ENCODE results near the gene ANKRD60. TPM values are rescaled to one million over a fixed set of nuclear protein-coding genes. Genes with fewer than 3 reads are reported as not detected.

ANKRD60 gene
- total and polyA plus RNA-seq, 7 experiments from 2014 or later = not detected

GRCh38 chr20:58175425-58175824, 53.0 kb downstream of the ANKRD60 start:
- POLR2A ChIA-PET = interaction anchor here (0.9 kb wide), 1 partner anchor 783 kb away, joined by 3 read pairs; no protein-coding TSS in a partner anchor
- intact Hi-C loops (cut with micrococcal nuclease) = loop anchor here in 1 of 2 donors (10.0 kb wide), 1 partner anchor 661 kb away; no protein-coding TSS in a partner anchor
- Histone ChIP-seq H3K36me3 (ENCODE audit: control insufficient read depth in 2 of 3, insufficient read depth in 3 of 3, low read length in 3 of 3) (no peaks in the 10 kb centered on the region), H3K4me3 (ENCODE audit: low read length) (no peak overlapping the region), H3K4me1 (ENCODE audit: control insufficient read depth in 2 of 2, insufficient read depth in 2 of 2, low read length in 2 of 2) (peaks cover 3 to 14% of the 10 kb centered on the region in 2 donors), H3K9me3 (ENCODE audit: control insufficient read depth in 2 of 3, low read length in 3 of 3) (no peaks in the 10 kb centered on the region), H3K27me3 (ENCODE audit: control insufficient read depth in 2 of 2, insufficient read depth in 2 of 2, low read length in 2 of 2) (no peaks in the 10 kb centered on the region), H3K27ac (ENCODE audit: low read depth, low read length) (no peak overlapping the region)
- H3K27me3 Mint-ChIP-seq = peaks cover 0 to 19% (median 5%) of the 10 kb centered on the region in 5 donors
- ATAC-seq (no peak), DNase-seq (no peak)
- CTCF ChIA-PET = no interaction called here
- no peak overlapping the region for H3K27ac Mint-ChIP-seq
- H3K4me3 Mint-ChIP-seq = peak overlapping the region in 1 of 10 donors; percentile 40
- H3K4me1 Mint-ChIP-seq = peaks cover 4 to 37% (median 24%) of the 10 kb centered on the region in 7 donors
- H3K36me3 Mint-ChIP-seq = no peaks in the 10 kb centered on the region
- peaks cover 0 to 2% (median 0%) of the 10 kb centered on the region in 11 donors for H3K9me3 Mint-ChIP-seq

- Mint-ChIP-seq H3K36me3 (no peaks in the 10 kb centered on the region), H3K4me1 (peaks cover 4 to 37% (median 24%) of the 10 kb centered on the region in 7 donors), H3K4me3 (peak overlapping the region in 4 of 10 donors; percentile 14 to 51 (median 44)), H3K27me3 (peaks cover 0 to 19% (median 5%) of the 10 kb centered on the region in 5 donors), H3K27ac (peak overlapping the region in 2 of 9 donors; percentile 21 to 92), H3K9me3 (peaks cover 0 to 2% (median 0%) of the 10 kb centered on the region in 11 donors)
- peaks cover 3 to 12% of the 10 kb centered on the region in 2 donors for H3K4me1 ChIP-seq (ENCODE audit: control insufficient read depth in 2 of 2, insufficient read depth in 2 of 2, low read length in 2 of 2)
- no peak for ATAC-seq
- no peaks in the 10 kb centered on the region for H3K9me3 ChIP-seq (ENCODE audit: control insufficient read depth in 2 of 3, low read length in 3 of 3)
- no peaks in the 10 kb centered on the region for H3K36me3 ChIP-seq (ENCODE audit: control insufficient read depth in 2 of 3, insufficient read depth in 3 of 3, low read length in 3 of 3)
- DNase-seq = no peak
- H3K4me3 ChIP-seq (ENCODE audit: low read length) = no peak overlapping the region
- ChIA-PET CTCF (no interaction called here), POLR2A (interaction anchor here (0.9 kb wide), 1 partner anchor 783 kb away, joined by 3 read pairs; no protein-coding TSS in a partner anchor)
- H3K27ac ChIP-seq (ENCODE audit: low read depth, low read length) = no peak overlapping the region
- intact Hi-C loops (cut with micrococcal nuclease) = loop anchor here in 1 of 2 donors (10.0 kb wide), 1 partner anchor 660 kb away; no protein-coding TSS in a partner anchor
- H3K27me3 ChIP-seq (ENCODE audit: control insufficient read depth in 2 of 2, insufficient read depth in 2 of 2, low read length in 2 of 2) = no peaks in the 10 kb centered on the region
These were observed 53.7 kb downstream of the ANKRD60 start for GRCh38 chr20:58174708-58175280.

- H3K36me3 Mint-ChIP-seq = no peaks in the 10 kb centered on the region
- Histone ChIP-seq H3K36me3 (ENCODE audit: control insufficient read depth in 2 of 3, insufficient read depth in 3 of 3, low read length in 3 of 3) (no peaks in the 10 kb centered on the region), H3K27ac (ENCODE audit: low read depth, low read length) (no peak overlapping the region), H3K4me1 (ENCODE audit: control insufficient read depth in 2 of 2, insufficient read depth in 2 of 2, low read length in 2 of 2) (peaks cover under 1 to 10% of the 10 kb centered on the region in 2 donors), H3K9me3 (ENCODE audit: control insufficient read depth in 2 of 3, low read length in 3 of 3) (no peaks in the 10 kb centered on the region), H3K4me3 (ENCODE audit: low read length) (no peak overlapping the region), H3K27me3 (ENCODE audit: control insufficient read depth in 2 of 2, insufficient read depth in 2 of 2, low read length in 2 of 2) (no peaks in the 10 kb centered on the region)
- DNase-seq = no peak
- H3K4me1 Mint-ChIP-seq = peaks cover 2 to 33% (median 24%) of the 10 kb centered on the region in 7 donors
- ChIA-PET CTCF (interaction anchor here (0.6 kb wide), 1 partner anchor 796 kb away, joined by 3 read pairs; no protein-coding TSS in a partner anchor), POLR2A (interaction anchor here (0.6 kb wide), 1 partner anchor 214 kb away, joined by 3 read pairs; no protein-coding TSS in a partner anchor)
- peak overlapping the region in 3 of 9 donors; percentile 21 to 92 (median 48) for H3K27ac Mint-ChIP-seq
- H3K4me3 Mint-ChIP-seq = peak overlapping the region in 6 of 10 donors; percentile 6 to 51 (median 24)
- ATAC-seq = no peak
- peaks cover 0 to 2% (median 0%) of the 10 kb centered on the region in 11 donors for H3K9me3 Mint-ChIP-seq
- intact Hi-C loops (cut with micrococcal nuclease) = loop anchor here in 1 of 2 donors (10.0 kb wide), 1 partner anchor 659 kb away; no protein-coding TSS in a partner anchor
- H3K27me3 Mint-ChIP-seq = peaks cover 0 to 15% (median 5%) of the 10 kb centered on the region in 5 donors
These were observed 54.3 kb downstream of the ANKRD60 start for GRCh38 chr20:58173930-58174707.

- H3K4me1 ChIP-seq (ENCODE audit: control insufficient read depth in 2 of 2, insufficient read depth in 2 of 2, low read length in 2 of 2) = peaks cover 0 to 10% of the 10 kb centered on the region in 2 donors
- H3K9me3 ChIP-seq (ENCODE audit: control insufficient read depth in 2 of 3, low read length in 3 of 3) = no peaks in the 10 kb centered on the region
- no peaks in the 10 kb centered on the region for H3K9me3 Mint-ChIP-seq
- intact Hi-C loops (cut with micrococcal nuclease) = loop anchor here in 1 of 2 donors (10.0 kb wide), 1 partner anchor 658 kb away; no protein-coding TSS in a partner anchor
- H3K36me3 Mint-ChIP-seq = no peaks in the 10 kb centered on the region
- H3K36me3 ChIP-seq (ENCODE audit: control insufficient read depth in 2 of 3, insufficient read depth in 3 of 3, low read length in 3 of 3) = no peaks in the 10 kb centered on the region
- no peak overlapping the region for H3K4me3 Mint-ChIP-seq
- no peak overlapping the region for H3K27ac ChIP-seq (ENCODE audit: low read depth, low read length)
- no peak overlapping the region for H3K27ac Mint-ChIP-seq
- peaks cover 0 to 10% (median 0%) of the 10 kb centered on the region in 5 donors for H3K27me3 Mint-ChIP-seq
- H3K4me1 Mint-ChIP-seq = peaks cover 0 to 26% (median 24%) of the 10 kb centered on the region in 7 donors
- no peak overlapping the region for H3K4me3 ChIP-seq (ENCODE audit: low read length)
- no peaks in the 10 kb centered on the region for H3K27me3 ChIP-seq (ENCODE audit: control insufficient read depth in 2 of 2, insufficient read depth in 2 of 2, low read length in 2 of 2)
- ChIA-PET CTCF (interaction anchor here (0.6 kb wide), 1 partner anchor 795 kb away, joined by 3 read pairs; no protein-coding TSS in a partner anchor), POLR2A (interaction anchor here (0.6 kb wide), 1 partner anchor 213 kb away, joined by 3 read pairs; no protein-coding TSS in a partner anchor)
- ATAC-seq (no peak), DNase-seq (no peak)
These were observed 55.4 kb downstream of the ANKRD60 start for GRCh38 chr20:58173091-58173490.

- Histone ChIP-seq H3K4me1 (ENCODE audit: control insufficient read depth in 2 of 2, insufficient read depth in 2 of 2, low read length in 2 of 2) (peaks cover 0 to 10% of the 10 kb centered on the region in 2 donors), H3K4me3 (ENCODE audit: low read length) (no peak overlapping the region), H3K36me3 (ENCODE audit: control insufficient read depth in 2 of 3, insufficient read depth in 3 of 3, low read length in 3 of 3) (no peaks in the 10 kb centered on the region), H3K27me3 (ENCODE audit: control insufficient read depth in 2 of 2, insufficient read depth in 2 of 2, low read length in 2 of 2) (no peaks in the 10 kb centered on the region), H3K27ac (ENCODE audit: low read depth, low read length) (no peak overlapping the region), H3K9me3 (ENCODE audit: control insufficient read depth in 2 of 3, low read length in 3 of 3) (no peaks in the 10 kb centered on the region)
- CTCF ChIA-PET = no interaction called here
- Mint-ChIP-seq H3K27me3 (peaks cover 0 to 10% (median 0%) of the 10 kb centered on the region in 5 donors), H3K36me3 (no peaks in the 10 kb centered on the region), H3K9me3 (no peaks in the 10 kb centered on the region), H3K27ac (peak overlapping the region in 2 of 9 donors; percentile 0 to 60), H3K4me1 (peaks cover 0 to 26% (median 24%) of the 10 kb centered on the region in 7 donors), H3K4me3 (no peak overlapping the region)
- POLR2A ChIA-PET = no interaction called here
- DNase-seq (peak in 2 of 9 donors; percentile 1 to 12), ATAC-seq (no peak)
- intact Hi-C loops (cut with micrococcal nuclease) = loop anchor here in 1 of 2 donors (10.0 kb wide), 1 partner anchor 657 kb away; no protein-coding TSS in a partner anchor
These were observed 56.5 kb downstream of the ANKRD60 start for GRCh38 chr20:58171796-58172425.

GRCh38 chr20:58169450-58169849, 59.0 kb downstream of the ANKRD60 start:
- Mint-ChIP-seq H3K4me3 (no peak overlapping the region), H3K27ac (no peak overlapping the region), H3K4me1 (peaks cover 0 to 20% (median 16%) of the 10 kb centered on the region in 7 donors), H3K27me3 (peaks cover 0 to 6% (median 0%) of the 10 kb centered on the region in 5 donors), H3K9me3 (no peaks in the 10 kb centered on the region), H3K36me3 (no peaks in the 10 kb centered on the region)
- Histone ChIP-seq H3K4me3 (ENCODE audit: low read length) (no peak overlapping the region), H3K9me3 (ENCODE audit: control insufficient read depth in 2 of 3, low read length in 3 of 3) (no peaks in the 10 kb centered on the region), H3K4me1 (ENCODE audit: control insufficient read depth in 2 of 2, insufficient read depth in 2 of 2, low read length in 2 of 2) (peaks cover 0 to 5% of the 10 kb centered on the region in 2 donors), H3K36me3 (ENCODE audit: control insufficient read depth in 2 of 3, insufficient read depth in 3 of 3, low read length in 3 of 3) (no peaks in the 10 kb centered on the region), H3K27me3 (ENCODE audit: control insufficient read depth in 2 of 2, insufficient read depth in 2 of 2, low read length in 2 of 2) (no peaks in the 10 kb centered on the region), H3K27ac (ENCODE audit: low read depth, low read length) (no peak overlapping the region)
- CTCF ChIA-PET = no interaction called here
- intact Hi-C loops (cut with micrococcal nuclease) = no loop called here
- POLR2A ChIA-PET = no interaction called here
- ATAC-seq (no peak), DNase-seq (no peak)

Data from naive thymus-derived CD4-positive, alpha-beta T cell (primary cell).